Mesendoderm (in vitro differentiated cells): ENCODE measurements around the gene PTPN6.
A peak's percentile ranks its signal among the peaks of the same experiment; 100 is the strongest.

ENCODE experiments used
- DNase-seq: peaks from one replicate; pipeline ENCODE4 v3.0.0; 2013
- H2AK5ac ChIP-seq: 2 replicates; pipeline ENCODE4 v1.6.1; 2013; ENCODE audit warnings: low read length, inconsistent platforms
- H2BK120ac ChIP-seq: 2 replicates; pipeline ENCODE4 v1.6.1; 2013; ENCODE audit warnings: low read depth, mild to moderate bottlenecking, low read length, moderate library complexity, mixed read lengths
- H2BK15ac ChIP-seq: replicated peaks from 2 replicates; pipeline ENCODE4 v1.6.1; 2013; ENCODE audit warnings: low read depth, mild to moderate bottlenecking, moderate library complexity
- H2BK5ac ChIP-seq: 2 replicates; pipeline ENCODE4 v1.6.1; 2013; ENCODE audit warnings: low read length, inconsistent platforms
- H3K18ac ChIP-seq: 2 replicates; pipeline ENCODE4 v1.6.1; 2013; ENCODE audit warnings: mild to moderate bottlenecking, low read length, mixed read lengths
- H3K23ac ChIP-seq: one replicate; pipeline ENCODE4 v1.6.1; 2013; ENCODE audit warnings: low read length
- H3K27ac ChIP-seq: 2 replicates; pipeline ENCODE4 v1.5.1; 2013; ENCODE audit warnings: low read depth, mild to moderate bottlenecking, inconsistent platforms, low read length, moderate library complexity
- H3K27me3 ChIP-seq: 2 replicates; pipeline ENCODE4 v1.6.1; 2013; ENCODE audit warnings: low read length, control low read depth, mild to moderate bottlenecking, inconsistent platforms; ENCODE audit not compliant: insufficient read depth, poor library complexity
- H3K36me3 ChIP-seq: 2 replicates; pipeline ENCODE4 v1.6.1; 2013; ENCODE audit warnings: low read length, inconsistent platforms; ENCODE audit not compliant: control insufficient read depth, insufficient read depth
- H3K4ac ChIP-seq: one replicate; pipeline ENCODE4 v1.6.1; 2013; ENCODE audit warnings: low read depth, mild to moderate bottlenecking, low read length, moderate library complexity
- H3K4me1 ChIP-seq: 2 replicates; pipeline ENCODE4 v1.6.1; 2013; ENCODE audit warnings: low read depth, low read length, inconsistent platforms; ENCODE audit not compliant: control insufficient read depth
- H3K4me2 ChIP-seq: 2 replicates; pipeline ENCODE4 v1.6.1; 2013; ENCODE audit warnings: low read length
- H3K4me3 ChIP-seq: 2 replicates; pipeline ENCODE4 v1.5.1; 2013; ENCODE audit warnings: mild to moderate bottlenecking, low read length
- H3K56ac ChIP-seq: one replicate; pipeline ENCODE4 v1.6.1; 2013; ENCODE audit warnings: low read length
- H3K79me1 ChIP-seq: 2 replicates; pipeline ENCODE4 v1.6.1; 2013; ENCODE audit warnings: low read length, inconsistent platforms
- H3K79me2 ChIP-seq: 2 replicates; pipeline ENCODE4 v1.6.1; 2013; ENCODE audit warnings: mild to moderate bottlenecking, low read length; ENCODE audit not compliant: control insufficient read depth, insufficient read depth
- H3K9ac ChIP-seq: 2 replicates; pipeline ENCODE4 v1.6.1; 2013; ENCODE audit warnings: low read length, inconsistent platforms
- H4K5ac ChIP-seq: one replicate; pipeline ENCODE4 v1.6.1; 2013; ENCODE audit warnings: low read length
- H4K8ac ChIP-seq: one replicate; pipeline ENCODE4 v1.6.1; 2013; ENCODE audit warnings: low read depth, mild to moderate bottlenecking, control low read depth, low read length, moderate library complexity
- WGBS: extraction: QIAGEN DNeasy Blood & Tissue Kit; methylation state at CpG from one replicate; pipeline ENCODE4 v1.1.7; 2013; ENCODE audit warnings: low lambda C conversion rate, missing lambda C conversion rate; ENCODE audit not compliant: insufficient coverage; ENCODE audit errors: extremely low coverage; 5-methylcytosine and 5-hydroxymethylcytosine counted together

PTPN6 gene

GRCh38 chr12:6947615-6948014, 3.5 kb upstream of the PTPN6 start:
- H3K79me1 ChIP-seq = no peaks in the 10 kb centered on the region
- no peaks in the 10 kb centered on the region for H3K79me2 ChIP-seq
- H3K4me1 ChIP-seq = peaks cover 2% of the 10 kb centered on the region
- no peak overlapping the region for H3K4ac ChIP-seq
- H3K36me3 ChIP-seq = no peaks in the 10 kb centered on the region
- H3K27me3 ChIP-seq = no peaks in the 10 kb centered on the region
- DNase-seq = no peak
- no peak overlapping the region for H2BK15ac ChIP-seq
- no CpG with 5 or more reads among the region's 8 CpGs for WGBS
- no peak overlapping the region for H3K18ac ChIP-seq
- H2BK5ac ChIP-seq = no peak overlapping the region
- no peak overlapping the region for H3K9ac ChIP-seq
- no peak overlapping the region for H3K23ac ChIP-seq
- H3K56ac ChIP-seq = no peak overlapping the region
- no peak overlapping the region for H3K27ac ChIP-seq
- H2BK120ac ChIP-seq = no peak overlapping the region
- no peak overlapping the region for H2AK5ac ChIP-seq
- H3K4me2 ChIP-seq = no peak overlapping the region
- no peak overlapping the region for H4K8ac ChIP-seq
- no peak overlapping the region for H3K4me3 ChIP-seq
- H4K5ac ChIP-seq = no peak overlapping the region

GRCh38 chr12:6948873-6949594, 2.1 kb upstream of the PTPN6 start:
- no peak overlapping the region for H3K4me3 ChIP-seq
- no peak overlapping the region for H2BK5ac ChIP-seq
- H3K27ac ChIP-seq = no peak overlapping the region
- no peak overlapping the region for H2AK5ac ChIP-seq
- H3K79me1 ChIP-seq = no peaks in the 10 kb centered on the region
- no peaks in the 10 kb centered on the region for H3K27me3 ChIP-seq
- H3K9ac ChIP-seq = no peak overlapping the region
- no peak overlapping the region for H3K56ac ChIP-seq
- no peaks in the 10 kb centered on the region for H3K36me3 ChIP-seq
- H3K18ac ChIP-seq = no peak overlapping the region
- no peak overlapping the region for H3K4me2 ChIP-seq
- H4K8ac ChIP-seq = no peak overlapping the region
- no CpG with 5 or more reads among the region's 15 CpGs for WGBS
- no peak overlapping the region for H3K4ac ChIP-seq
- no peak overlapping the region for H2BK120ac ChIP-seq
- H4K5ac ChIP-seq = no peak overlapping the region
- H3K79me2 ChIP-seq = no peaks in the 10 kb centered on the region
- DNase-seq = no peak
- no peak overlapping the region for H3K23ac ChIP-seq
- peaks cover 2% of the 10 kb centered on the region for H3K4me1 ChIP-seq
- H2BK15ac ChIP-seq = no peak overlapping the region

GRCh38 chr12:6950401-6950801, 755 bp upstream of the PTPN6 start:
- H3K4me2 ChIP-seq = no peak overlapping the region
- no peak overlapping the region for H2BK15ac ChIP-seq

GRCh38 chr12:6951551-6952120, 480 bp downstream of the PTPN6 start:
- H2AK5ac ChIP-seq = no peak overlapping the region
- H3K9ac ChIP-seq = no peak overlapping the region
- no CpG with 5 or more reads among the region's 20 CpGs for WGBS
- H3K36me3 ChIP-seq = no peaks in the 10 kb centered on the region
- no peak overlapping the region for H4K5ac ChIP-seq
- no peak overlapping the region for H2BK15ac ChIP-seq
- no peak overlapping the region for H2BK120ac ChIP-seq
- H2BK5ac ChIP-seq = no peak overlapping the region
- no peaks in the 10 kb centered on the region for H3K27me3 ChIP-seq
- no peaks in the 10 kb centered on the region for H3K79me1 ChIP-seq
- no peak overlapping the region for H4K8ac ChIP-seq
- no peak for DNase-seq
- no peak overlapping the region for H3K4me3 ChIP-seq
- H3K23ac ChIP-seq = no peak overlapping the region
- H3K56ac ChIP-seq = no peak overlapping the region
- H3K4me1 ChIP-seq = no peaks in the 10 kb centered on the region
- H3K4me2 ChIP-seq = no peak overlapping the region
- no peak overlapping the region for H3K4ac ChIP-seq
- no peak overlapping the region for H3K18ac ChIP-seq
- no peak overlapping the region for H3K27ac ChIP-seq
- H3K79me2 ChIP-seq = no peaks in the 10 kb centered on the region

More at GRCh38 chr12:6950401-6950801, 755 bp upstream of the PTPN6 start:
- Histone ChIP-seq H3K18ac (no peak overlapping the region), H2AK5ac (no peak overlapping the region), H3K9ac (no peak overlapping the region), H3K56ac (no peak overlapping the region), H3K36me3 (no peaks in the 10 kb centered on the region), H2BK5ac (no peak overlapping the region), H2BK120ac (no peak overlapping the region), H3K27ac (no peak overlapping the region), H3K79me2 (no peaks in the 10 kb centered on the region), H3K4me3 (no peak overlapping the region), H3K79me1 (no peaks in the 10 kb centered on the region), H3K4me1 (peaks cover 2% of the 10 kb centered on the region), H4K8ac (no peak overlapping the region), H3K23ac (no peak overlapping the region), H3K27me3 (no peaks in the 10 kb centered on the region), H3K4ac (no peak overlapping the region), H4K5ac (no peak overlapping the region)
- no peak for DNase-seq
- no CpG with 5 or more reads among the region's 1 CpG for WGBS

- no peak overlapping the region for H3K27ac ChIP-seq
- H3K36me3 ChIP-seq = no peaks in the 10 kb centered on the region
- H3K23ac ChIP-seq = no peak overlapping the region
- no peak overlapping the region for H2BK5ac ChIP-seq
- H3K79me1 ChIP-seq = no peaks in the 10 kb centered on the region
- no CpG with 5 or more reads among the region's 22 CpGs for WGBS
- no peak overlapping the region for H3K9ac ChIP-seq
- H4K8ac ChIP-seq = no peak overlapping the region
- no peaks in the 10 kb centered on the region for H3K79me2 ChIP-seq
- no peak overlapping the region for H2BK15ac ChIP-seq
- no peak for DNase-seq
- H3K27me3 ChIP-seq = no peaks in the 10 kb centered on the region
- H3K4me2 ChIP-seq = no peak overlapping the region
- no peak overlapping the region for H3K4me3 ChIP-seq
- H3K4ac ChIP-seq = no peak overlapping the region
- H3K4me1 ChIP-seq = no peaks in the 10 kb centered on the region
- no peak overlapping the region for H2AK5ac ChIP-seq
- no peak overlapping the region for H2BK120ac ChIP-seq
- no peak overlapping the region for H4K5ac ChIP-seq
- H3K56ac ChIP-seq = peak overlapping the region; percentile 59
- H3K18ac ChIP-seq = no peak overlapping the region
Measured at GRCh38 chr12:6952121-6952862, 1.1 kb downstream of the PTPN6 start.
